Gastrocnemius medialis (tissue), 4 donors: ENCODE results near the gene SEC14L5.

Experiments used
- POLR2A ChIP-seq, 2 donors: fragments of 450-650 bp; IDR thresholded peaks; one replicate each; pipeline ENCODE4 v1.6.1; 2017; ENCODE audit warnings: antibody characterized with exemption in 2 of 2, mild to moderate bottlenecking in 2 of 2, moderate library complexity in 2 of 2
- TF ChIP-seq, protein P1 (sequence below), 5 experiments: fragments of 450-650 bp in 3 of 5; fragments of 200-600 bp in 2 of 5; sonication (generic) in 2 of 5; IDR thresholded peaks in 4 of 5; conservative IDR thresholded peaks in 1 of 5; 1 replicate in 4 of 5; 2 replicates in 1 of 5; pipeline ENCODE4 v1.5.1; 2016 to 2019; ENCODE audit warnings: antibody characterized with exemption in 5 of 5, mild to moderate bottlenecking in 3 of 5, moderate library complexity in 3 of 5

DNA sequence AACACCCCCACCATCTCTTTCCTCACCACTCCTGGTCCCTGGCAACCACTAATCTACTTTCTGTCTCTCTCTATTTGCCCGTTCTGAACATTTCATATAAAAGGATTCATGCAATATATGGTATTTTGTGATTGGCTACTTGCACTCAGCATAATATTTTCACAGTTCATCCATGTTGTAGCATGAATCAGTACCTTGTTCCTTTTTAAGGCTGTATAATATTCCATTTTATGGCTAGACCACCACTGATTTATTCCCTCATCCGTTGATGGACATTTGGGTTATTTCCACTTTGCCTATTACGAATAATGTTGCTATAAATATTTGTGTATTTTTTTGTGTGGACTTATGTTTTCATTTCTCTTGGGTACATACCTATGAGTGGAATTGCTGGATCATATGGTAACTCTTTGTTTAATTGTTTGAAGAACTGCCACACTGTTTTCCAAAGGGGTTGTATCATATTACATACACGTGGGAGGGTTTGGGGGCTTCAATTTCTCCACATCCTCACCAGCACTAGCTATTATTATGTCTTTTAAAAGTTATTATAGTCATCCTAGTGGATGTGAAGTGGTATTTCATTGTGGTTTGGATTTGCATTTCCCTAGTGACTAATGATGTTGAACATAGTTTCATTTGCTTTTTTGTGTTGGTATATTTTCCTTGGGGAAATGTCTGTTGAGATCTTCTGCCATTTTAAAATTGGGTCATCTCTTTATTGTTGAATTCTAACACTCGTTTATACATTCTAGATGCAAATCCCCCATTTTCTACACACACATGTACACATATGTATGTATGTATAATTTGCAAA lies 26.3 kb downstream of the SEC14L5 start:
- no peak for TF ChIP-seq POLR2A (IDR thresholded peaks at IDR 0.05)
- TF ChIP-seq, protein P1, sequence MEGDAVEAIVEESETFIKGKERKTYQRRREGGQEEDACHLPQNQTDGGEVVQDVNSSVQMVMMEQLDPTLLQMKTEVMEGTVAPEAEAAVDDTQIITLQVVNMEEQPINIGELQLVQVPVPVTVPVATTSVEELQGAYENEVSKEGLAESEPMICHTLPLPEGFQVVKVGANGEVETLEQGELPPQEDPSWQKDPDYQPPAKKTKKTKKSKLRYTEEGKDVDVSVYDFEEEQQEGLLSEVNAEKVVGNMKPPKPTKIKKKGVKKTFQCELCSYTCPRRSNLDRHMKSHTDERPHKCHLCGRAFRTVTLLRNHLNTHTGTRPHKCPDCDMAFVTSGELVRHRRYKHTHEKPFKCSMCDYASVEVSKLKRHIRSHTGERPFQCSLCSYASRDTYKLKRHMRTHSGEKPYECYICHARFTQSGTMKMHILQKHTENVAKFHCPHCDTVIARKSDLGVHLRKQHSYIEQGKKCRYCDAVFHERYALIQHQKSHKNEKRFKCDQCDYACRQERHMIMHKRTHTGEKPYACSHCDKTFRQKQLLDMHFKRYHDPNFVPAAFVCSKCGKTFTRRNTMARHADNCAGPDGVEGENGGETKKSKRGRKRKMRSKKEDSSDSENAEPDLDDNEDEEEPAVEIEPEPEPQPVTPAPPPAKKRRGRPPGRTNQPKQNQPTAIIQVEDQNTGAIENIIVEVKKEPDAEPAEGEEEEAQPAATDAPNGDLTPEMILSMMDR (IDR thresholded peaks at IDR 0.05 in 4 of 5, conservative IDR thresholded peaks at IDR 0.05 in 1 of 5): no peak
